GM23338 (cell line): ENCODE measurements around the gene BTN1A1. TPM values are rescaled to one million over a fixed set of nuclear protein-coding genes. Genes with fewer than 3 reads are reported as not detected.

Source experiments
- ATAC-seq: fragments of 200-7000 bp; cut with Tn5 transposase; 3 replicates; pipeline ENCODE4 v1.9.1; 2020
- DNase-seq: peaks from one replicate; pipeline ENCODE4 v3.0.0-alpha.2; 2015; ENCODE audit warnings: low spot score
- H2AFZ ChIP-seq: fragments of 200-600 bp; sonication (generic); 2 replicates; pipeline ENCODE4 v1.8.0; 2016; ENCODE audit warnings: antibody characterized with exemption, mild to moderate bottlenecking, moderate library complexity
- H3F3A ChIP-seq: fragments of 200-600 bp; sonication (generic); replicated peaks from 2 replicates; pipeline ENCODE4 v1.8.0; 2017; ENCODE audit warnings: antibody characterized with exemption, mixed run types, low read depth
- H3K27ac ChIP-seq: fragments of 200-600 bp; sonication (generic); 2 replicates; pipeline ENCODE4 v1.6.1; 2016; ENCODE audit warnings: low read depth
- H3K27me3 ChIP-seq: fragments of 200-600 bp; sonication (generic); 2 replicates; pipeline ENCODE4 v1.8.0; 2016; ENCODE audit warnings: mild to moderate bottlenecking, mixed run types, moderate library complexity; ENCODE audit not compliant: insufficient read depth
- H3K36me3 ChIP-seq: fragments of 200-600 bp; sonication (generic); 2 replicates; pipeline ENCODE4 v1.8.0; 2016; ENCODE audit warnings: mild to moderate bottlenecking; ENCODE audit not compliant: insufficient read depth
- H3K4me1 ChIP-seq: fragments of 200-600 bp; sonication (generic); 2 replicates; pipeline ENCODE4 v1.8.0; 2016; ENCODE audit warnings: mild to moderate bottlenecking, moderate library complexity; ENCODE audit not compliant: insufficient read depth
- H3K4me2 ChIP-seq: fragments of 200-600 bp; sonication (generic); 2 replicates; pipeline ENCODE4 v1.7.1; 2017; ENCODE audit warnings: mixed run types
- H3K4me3 ChIP-seq: fragments of 200-600 bp; sonication (generic); 2 replicates; pipeline ENCODE4 v1.6.1; 2016; ENCODE audit warnings: mixed run types
- H3K79me2 ChIP-seq: fragments of 200-600 bp; sonication (generic); replicated peaks from 2 replicates; pipeline ENCODE4 v1.8.0; 2017; ENCODE audit warnings: mild to moderate bottlenecking; ENCODE audit not compliant: insufficient read depth
- H3K9me2 ChIP-seq: fragments of 200-600 bp; sonication (generic); 2 replicates; pipeline ENCODE4 v1.8.0; 2017; ENCODE audit not compliant: insufficient read depth
- H4K20me1 ChIP-seq: fragments of 200-600 bp; sonication (generic); replicated peaks from 2 replicates; pipeline ENCODE4 v1.8.0; 2017; ENCODE audit warnings: mild to moderate bottlenecking; ENCODE audit not compliant: insufficient read depth
- H3K27ac Mint-ChIP-seq: 2 replicates; pipeline ENCODE4 v1.8.0; 2020; ENCODE audit warnings: inconsistent platforms, mild to moderate bottlenecking, moderate library complexity, mixed read lengths
- H3K27me3 Mint-ChIP-seq: 3 replicates; pipeline ENCODE4 v1.8.0; 2022; ENCODE audit warnings: low read depth, mild to moderate bottlenecking, moderate library complexity, mixed read lengths, inconsistent platforms; ENCODE audit not compliant: insufficient read depth, poor library complexity
- H3K36me3 Mint-ChIP-seq: 3 replicates; pipeline ENCODE4 v1.8.0; 2021; ENCODE audit warnings: low read depth, mild to moderate bottlenecking, inconsistent platforms, moderate library complexity, mixed read lengths
- H3K4me1 Mint-ChIP-seq: 3 replicates; pipeline ENCODE4 v1.8.0; 2020; ENCODE audit warnings: mild to moderate bottlenecking, inconsistent platforms, mixed read lengths
- H3K4me3 Mint-ChIP-seq: 3 replicates; pipeline ENCODE4 v1.8.0; 2021; ENCODE audit warnings: moderate library complexity, mild to moderate bottlenecking, inconsistent platforms, mixed read lengths
- H3K9me3 Mint-ChIP-seq: 3 replicates; pipeline ENCODE4 v1.8.0; 2020; ENCODE audit warnings: moderate library complexity, mild to moderate bottlenecking, inconsistent platforms, mixed read lengths
- CREB1 ChIP-seq: fragments of 250-450 bp; sonication (Bioruptor Pico); IDR thresholded peaks from 2 replicates; pipeline ENCODE4 v1.5.0; 2020; ENCODE audit warnings: low read depth, mild to moderate bottlenecking, moderate library complexity
- EZH2 ChIP-seq: fragments of 200-600 bp; sonication (generic); IDR thresholded peaks from one replicate; pipeline ENCODE4 v1.8.0; 2017; ENCODE audit warnings: antibody characterized with exemption, mild to moderate bottlenecking, low read depth; ENCODE audit not compliant: unreplicated experiment
- EZH2phosphoT487 ChIP-seq: fragments of 200-600 bp; sonication (generic); IDR thresholded peaks from one replicate; pipeline ENCODE4 v1.8.1; 2018; ENCODE audit warnings: antibody characterized with exemption; ENCODE audit not compliant: unreplicated experiment
- JUNB ChIP-seq: IDR thresholded peaks from one replicate; pipeline ENCODE4 v1.6.1; 2016; ENCODE audit warnings: antibody characterized with exemption; ENCODE audit not compliant: unreplicated experiment
- NANOG ChIP-seq: IDR thresholded peaks from 2 replicates; pipeline ENCODE4 v1.6.1; 2016; ENCODE audit warnings: antibody characterized with exemption, borderline replicate concordance
- POLR2AphosphoS5 ChIP-seq: IDR thresholded peaks from 2 replicates; pipeline ENCODE4 v1.6.1; 2016; ENCODE audit warnings: antibody characterized with exemption, low read depth
- STAT1 ChIP-seq: IDR thresholded peaks from one replicate; pipeline ENCODE4 v1.6.1; 2016; ENCODE audit warnings: antibody characterized with exemption; ENCODE audit not compliant: unreplicated experiment
- ZNF114 ChIP-seq: fragments of 250-450 bp; sonication (Bioruptor Pico); IDR thresholded peaks from 2 replicates; pipeline ENCODE4 v1.5.0; 2020; ENCODE audit warnings: mild to moderate bottlenecking, moderate library complexity
- ZNF331 ChIP-seq: fragments of 250-450 bp; sonication (Bioruptor Pico); IDR thresholded peaks from 2 replicates; pipeline ENCODE4 v1.5.0; 2020; ENCODE audit warnings: low read depth, mild to moderate bottlenecking, moderate library complexity
- polyA plus RNA-seq: library from polyadenylated mRNA; unstranded; fragments of >200 nt; fragmentation: Nextera tagmentation; extraction: Ambion mirVana; gene quantifications from 2 replicates; pipeline ENCODE4 v1.2.1, GENCODE V29; 2016
- total RNA-seq: library from RNA; depleted of rRNA; stranded (reverse); fragments of >200 nt; shearing (Covaris generic); gene quantifications from 2 replicates; pipeline ENCODE4 v1.2.3, GENCODE V29; 2014
- TF ChIP-seq, protein P1 (sequence below): IDR thresholded peaks from 2 replicates; pipeline ENCODE4 v1.6.1; 2016; ENCODE audit warnings: antibody characterized with exemption
- TF ChIP-seq, protein P2 (sequence below): IDR thresholded peaks from one replicate; pipeline ENCODE4 v1.6.1; 2018; ENCODE audit warnings: antibody characterized with exemption; ENCODE audit not compliant: unreplicated experiment
- TF ChIP-seq, protein P3 (sequence below), 2 experiments: fragments of 200-600 bp in 1 of 2; sonication (generic) in 1 of 2; conservative IDR thresholded peaks; 2 replicates each; pipeline versions ENCODE4 v1.5.1 to v1.6.1; 2016 to 2017; ENCODE audit warnings: antibody characterized with exemption in 2 of 2, low read depth in 2 of 2, mild to moderate bottlenecking in 2 of 2, moderate library complexity in 1 of 2
- TF ChIP-seq, protein P4 (sequence below): fragments of 250-450 bp; sonication (Bioruptor Pico); IDR thresholded peaks from 2 replicates; pipeline ENCODE4 v1.5.0; 2020; ENCODE audit warnings: mild to moderate bottlenecking, moderate library complexity

The BTN1A1 gene
- total and polyA plus RNA-seq, 2 experiments from 2014 or later, result 0.13 to 0.38 TPM

DNA sequence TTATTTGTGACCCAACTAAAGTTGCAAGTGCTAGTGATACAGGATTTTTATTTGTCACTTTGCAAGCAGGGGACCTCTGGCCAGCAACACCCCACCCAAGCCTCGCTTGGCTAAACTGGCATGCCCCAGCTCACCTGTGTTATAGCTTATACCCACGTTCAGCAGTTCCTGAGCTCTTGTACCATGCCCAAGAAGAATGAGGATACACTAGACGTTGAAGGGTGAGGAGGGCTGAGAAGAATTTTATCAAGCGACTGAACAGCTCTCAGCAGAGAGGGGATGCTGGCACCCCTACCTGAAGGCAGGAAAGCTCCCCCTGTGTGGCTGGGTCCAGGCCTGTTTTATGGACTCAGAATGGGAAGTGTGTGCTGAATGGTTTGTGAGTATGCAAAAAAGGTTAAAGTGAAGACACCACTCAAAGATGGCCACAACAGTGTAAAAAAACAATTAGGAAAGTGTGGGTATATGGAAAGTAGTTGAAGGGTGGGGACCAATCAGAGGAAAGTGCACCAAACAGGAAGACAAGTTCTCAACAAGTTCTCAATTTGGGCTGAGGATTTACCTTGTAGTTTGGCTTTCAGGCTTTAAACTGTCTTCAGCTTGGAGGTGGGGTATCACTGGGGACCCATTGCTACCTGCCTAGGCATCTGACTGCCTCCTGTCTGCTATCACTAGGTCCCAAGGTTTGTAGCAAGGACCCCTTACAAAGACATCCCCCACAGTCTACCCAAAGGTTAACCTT lies 27.4 kb upstream of the BTN1A1 start:
- no peaks in the 10 kb centered on the region for H3F3A ChIP-seq
- peaks cover 48% of the 10 kb centered on the region for H3K36me3 Mint-ChIP-seq
- H3K36me3 ChIP-seq, result no peaks in the 10 kb centered on the region
- peaks cover 21% of the 10 kb centered on the region for H3K9me3 Mint-ChIP-seq
- no peaks in the 10 kb centered on the region for H4K20me1 ChIP-seq
- peaks cover 25% of the 10 kb centered on the region for H3K4me1 ChIP-seq
- no peak overlapping the region for H3K4me3 Mint-ChIP-seq
- TF ChIP-seq, protein P1, sequence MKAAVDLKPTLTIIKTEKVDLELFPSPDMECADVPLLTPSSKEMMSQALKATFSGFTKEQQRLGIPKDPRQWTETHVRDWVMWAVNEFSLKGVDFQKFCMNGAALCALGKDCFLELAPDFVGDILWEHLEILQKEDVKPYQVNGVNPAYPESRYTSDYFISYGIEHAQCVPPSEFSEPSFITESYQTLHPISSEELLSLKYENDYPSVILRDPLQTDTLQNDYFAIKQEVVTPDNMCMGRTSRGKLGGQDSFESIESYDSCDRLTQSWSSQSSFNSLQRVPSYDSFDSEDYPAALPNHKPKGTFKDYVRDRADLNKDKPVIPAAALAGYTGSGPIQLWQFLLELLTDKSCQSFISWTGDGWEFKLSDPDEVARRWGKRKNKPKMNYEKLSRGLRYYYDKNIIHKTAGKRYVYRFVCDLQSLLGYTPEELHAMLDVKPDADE, result no peak
- TF ChIP-seq CREB1 (CRISPR knock-in tag) (no peak), JUNB (no peak), EZH2phosphoT487 (no peak), ZNF114 (CRISPR knock-in tag) (no peak), ZNF331 (no peak), NANOG (no peak), STAT1 (no peak), POLR2AphosphoS5 (no peak), EZH2 (no peak)
- TF ChIP-seq, protein P2, sequence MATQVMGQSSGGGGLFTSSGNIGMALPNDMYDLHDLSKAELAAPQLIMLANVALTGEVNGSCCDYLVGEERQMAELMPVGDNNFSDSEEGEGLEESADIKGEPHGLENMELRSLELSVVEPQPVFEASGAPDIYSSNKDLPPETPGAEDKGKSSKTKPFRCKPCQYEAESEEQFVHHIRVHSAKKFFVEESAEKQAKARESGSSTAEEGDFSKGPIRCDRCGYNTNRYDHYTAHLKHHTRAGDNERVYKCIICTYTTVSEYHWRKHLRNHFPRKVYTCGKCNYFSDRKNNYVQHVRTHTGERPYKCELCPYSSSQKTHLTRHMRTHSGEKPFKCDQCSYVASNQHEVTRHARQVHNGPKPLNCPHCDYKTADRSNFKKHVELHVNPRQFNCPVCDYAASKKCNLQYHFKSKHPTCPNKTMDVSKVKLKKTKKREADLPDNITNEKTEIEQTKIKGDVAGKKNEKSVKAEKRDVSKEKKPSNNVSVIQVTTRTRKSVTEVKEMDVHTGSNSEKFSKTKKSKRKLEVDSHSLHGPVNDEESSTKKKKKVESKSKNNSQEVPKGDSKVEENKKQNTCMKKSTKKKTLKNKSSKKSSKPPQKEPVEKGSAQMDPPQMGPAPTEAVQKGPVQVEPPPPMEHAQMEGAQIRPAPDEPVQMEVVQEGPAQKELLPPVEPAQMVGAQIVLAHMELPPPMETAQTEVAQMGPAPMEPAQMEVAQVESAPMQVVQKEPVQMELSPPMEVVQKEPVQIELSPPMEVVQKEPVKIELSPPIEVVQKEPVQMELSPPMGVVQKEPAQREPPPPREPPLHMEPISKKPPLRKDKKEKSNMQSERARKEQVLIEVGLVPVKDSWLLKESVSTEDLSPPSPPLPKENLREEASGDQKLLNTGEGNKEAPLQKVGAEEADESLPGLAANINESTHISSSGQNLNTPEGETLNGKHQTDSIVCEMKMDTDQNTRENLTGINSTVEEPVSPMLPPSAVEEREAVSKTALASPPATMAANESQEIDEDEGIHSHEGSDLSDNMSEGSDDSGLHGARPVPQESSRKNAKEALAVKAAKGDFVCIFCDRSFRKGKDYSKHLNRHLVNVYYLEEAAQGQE, result no peak
- TF ChIP-seq, protein P3, sequence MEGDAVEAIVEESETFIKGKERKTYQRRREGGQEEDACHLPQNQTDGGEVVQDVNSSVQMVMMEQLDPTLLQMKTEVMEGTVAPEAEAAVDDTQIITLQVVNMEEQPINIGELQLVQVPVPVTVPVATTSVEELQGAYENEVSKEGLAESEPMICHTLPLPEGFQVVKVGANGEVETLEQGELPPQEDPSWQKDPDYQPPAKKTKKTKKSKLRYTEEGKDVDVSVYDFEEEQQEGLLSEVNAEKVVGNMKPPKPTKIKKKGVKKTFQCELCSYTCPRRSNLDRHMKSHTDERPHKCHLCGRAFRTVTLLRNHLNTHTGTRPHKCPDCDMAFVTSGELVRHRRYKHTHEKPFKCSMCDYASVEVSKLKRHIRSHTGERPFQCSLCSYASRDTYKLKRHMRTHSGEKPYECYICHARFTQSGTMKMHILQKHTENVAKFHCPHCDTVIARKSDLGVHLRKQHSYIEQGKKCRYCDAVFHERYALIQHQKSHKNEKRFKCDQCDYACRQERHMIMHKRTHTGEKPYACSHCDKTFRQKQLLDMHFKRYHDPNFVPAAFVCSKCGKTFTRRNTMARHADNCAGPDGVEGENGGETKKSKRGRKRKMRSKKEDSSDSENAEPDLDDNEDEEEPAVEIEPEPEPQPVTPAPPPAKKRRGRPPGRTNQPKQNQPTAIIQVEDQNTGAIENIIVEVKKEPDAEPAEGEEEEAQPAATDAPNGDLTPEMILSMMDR (conservative IDR thresholded peaks at IDR 0.05; ENCODE audit: low read depth in 2 of 2), result no peak
- TF ChIP-seq, protein P4, sequence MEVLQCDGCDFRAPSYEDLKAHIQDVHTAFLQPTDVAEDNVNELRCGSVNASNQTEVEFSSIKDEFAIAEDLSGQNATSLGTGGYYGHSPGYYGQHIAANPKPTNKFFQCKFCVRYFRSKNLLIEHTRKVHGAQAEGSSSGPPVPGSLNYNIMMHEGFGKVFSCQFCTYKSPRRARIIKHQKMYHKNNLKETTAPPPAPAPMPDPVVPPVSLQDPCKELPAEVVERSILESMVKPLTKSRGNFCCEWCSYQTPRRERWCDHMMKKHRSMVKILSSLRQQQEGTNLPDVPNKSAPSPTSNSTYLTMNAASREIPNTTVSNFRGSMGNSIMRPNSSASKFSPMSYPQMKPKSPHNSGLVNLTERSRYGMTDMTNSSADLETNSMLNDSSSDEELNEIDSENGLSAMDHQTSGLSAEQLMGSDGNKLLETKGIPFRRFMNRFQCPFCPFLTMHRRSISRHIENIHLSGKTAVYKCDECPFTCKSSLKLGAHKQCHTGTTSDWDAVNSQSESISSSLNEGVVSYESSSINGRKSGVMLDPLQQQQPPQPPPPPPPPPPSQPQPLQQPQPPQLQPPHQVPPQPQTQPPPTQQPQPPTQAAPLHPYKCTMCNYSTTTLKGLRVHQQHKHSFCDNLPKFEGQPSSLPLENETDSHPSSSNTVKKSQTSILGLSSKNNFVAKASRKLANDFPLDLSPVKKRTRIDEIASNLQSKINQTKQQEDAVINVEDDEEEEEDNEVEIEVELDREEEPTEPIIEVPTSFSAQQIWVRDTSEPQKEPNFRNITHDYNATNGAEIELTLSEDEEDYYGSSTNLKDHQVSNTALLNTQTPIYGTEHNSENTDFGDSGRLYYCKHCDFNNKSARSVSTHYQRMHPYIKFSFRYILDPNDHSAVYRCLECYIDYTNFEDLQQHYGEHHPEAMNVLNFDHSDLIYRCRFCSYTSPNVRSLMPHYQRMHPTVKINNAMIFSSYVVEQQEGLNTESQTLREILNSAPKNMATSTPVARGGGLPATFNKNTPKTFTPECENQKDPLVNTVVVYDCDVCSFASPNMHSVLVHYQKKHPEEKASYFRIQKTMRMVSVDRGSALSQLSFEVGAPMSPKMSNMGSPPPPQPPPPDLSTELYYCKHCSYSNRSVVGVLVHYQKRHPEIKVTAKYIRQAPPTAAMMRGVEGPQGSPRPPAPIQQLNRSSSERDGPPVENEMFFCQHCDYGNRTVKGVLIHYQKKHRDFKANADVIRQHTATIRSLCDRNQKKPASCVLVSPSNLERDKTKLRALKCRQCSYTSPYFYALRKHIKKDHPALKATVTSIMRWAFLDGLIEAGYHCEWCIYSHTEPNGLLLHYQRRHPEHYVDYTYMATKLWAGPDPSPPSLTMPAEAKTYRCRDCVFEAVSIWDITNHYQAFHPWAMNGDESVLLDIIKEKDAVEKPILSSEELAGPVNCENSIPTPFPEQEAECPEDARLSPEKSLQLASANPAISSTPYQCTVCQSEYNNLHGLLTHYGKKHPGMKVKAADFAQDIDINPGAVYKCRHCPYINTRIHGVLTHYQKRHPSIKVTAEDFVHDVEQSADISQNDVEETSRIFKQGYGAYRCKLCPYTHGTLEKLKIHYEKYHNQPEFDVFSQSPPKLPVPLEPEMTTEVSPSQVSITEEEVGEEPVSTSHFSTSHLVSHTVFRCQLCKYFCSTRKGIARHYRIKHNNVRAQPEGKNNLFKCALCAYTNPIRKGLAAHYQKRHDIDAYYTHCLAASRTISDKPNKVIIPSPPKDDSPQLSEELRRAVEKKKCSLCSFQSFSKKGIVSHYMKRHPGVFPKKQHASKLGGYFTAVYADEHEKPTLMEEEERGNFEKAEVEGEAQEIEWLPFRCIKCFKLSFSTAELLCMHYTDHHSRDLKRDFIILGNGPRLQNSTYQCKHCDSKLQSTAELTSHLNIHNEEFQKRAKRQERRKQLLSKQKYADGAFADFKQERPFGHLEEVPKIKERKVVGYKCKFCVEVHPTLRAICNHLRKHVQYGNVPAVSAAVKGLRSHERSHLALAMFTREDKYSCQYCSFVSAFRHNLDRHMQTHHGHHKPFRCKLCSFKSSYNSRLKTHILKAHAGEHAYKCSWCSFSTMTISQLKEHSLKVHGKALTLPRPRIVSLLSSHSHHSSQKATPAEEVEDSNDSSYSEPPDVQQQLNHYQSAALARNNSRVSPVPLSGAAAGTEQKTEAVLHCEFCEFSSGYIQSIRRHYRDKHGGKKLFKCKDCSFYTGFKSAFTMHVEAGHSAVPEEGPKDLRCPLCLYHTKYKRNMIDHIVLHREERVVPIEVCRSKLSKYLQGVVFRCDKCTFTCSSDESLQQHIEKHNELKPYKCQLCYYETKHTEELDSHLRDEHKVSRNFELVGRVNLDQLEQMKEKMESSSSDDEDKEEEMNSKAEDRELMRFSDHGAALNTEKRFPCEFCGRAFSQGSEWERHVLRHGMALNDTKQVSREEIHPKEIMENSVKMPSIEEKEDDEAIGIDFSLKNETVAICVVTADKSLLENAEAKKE (CRISPR knock-in tag), result no peak
- no peak overlapping the region for H3K4me2 ChIP-seq
- peaks cover 26% of the 10 kb centered on the region for H3K4me1 Mint-ChIP-seq
- no peaks in the 10 kb centered on the region for H3K79me2 ChIP-seq
- DNase-seq (no peak), ATAC-seq (no peak)
- no peak overlapping the region for H3K4me3 ChIP-seq
- no peak overlapping the region for H3K27ac ChIP-seq
- H3K9me2 ChIP-seq, result no peaks in the 10 kb centered on the region
- H3K27me3 Mint-ChIP-seq, result peaks cover 7% of the 10 kb centered on the region
- H3K27me3 ChIP-seq, result no peaks in the 10 kb centered on the region
- H3K27ac Mint-ChIP-seq, result no peak overlapping the region
- H2AFZ ChIP-seq, result no peak overlapping the region
